ENCODE results near the gene EFCAB6. TPM values are rescaled to one million over a fixed set of nuclear protein-coding genes. Genes with fewer than 3 reads are reported as not detected.

EFCAB6 gene
- total RNA-seq, 1 donor from 2014 or later: 1.5 TPM

DNA sequence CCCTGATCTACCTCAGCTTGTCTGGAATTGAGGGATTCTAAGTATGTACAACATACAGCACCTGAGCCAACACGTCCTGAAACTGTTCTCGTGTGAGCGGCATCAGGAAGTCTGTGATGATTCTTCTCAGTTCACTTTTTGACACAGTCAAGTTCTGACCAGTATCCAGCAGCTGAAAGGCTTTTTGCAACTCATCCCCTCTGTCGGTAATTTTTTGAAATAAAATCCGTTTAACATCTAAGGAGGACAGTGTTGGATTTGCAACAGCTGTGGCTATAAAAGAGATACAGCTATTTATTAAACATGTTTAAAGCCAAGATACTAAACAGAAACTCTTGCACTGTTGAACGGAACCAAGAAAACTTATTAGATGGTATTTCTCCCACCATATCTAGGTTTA, 39.3 kb downstream of the EFCAB6 start:
- intact Hi-C loops (cut with micrococcal nuclease): no loop called here
- ATAC-seq: no peak
- no peak for DNase-seq

DNA sequence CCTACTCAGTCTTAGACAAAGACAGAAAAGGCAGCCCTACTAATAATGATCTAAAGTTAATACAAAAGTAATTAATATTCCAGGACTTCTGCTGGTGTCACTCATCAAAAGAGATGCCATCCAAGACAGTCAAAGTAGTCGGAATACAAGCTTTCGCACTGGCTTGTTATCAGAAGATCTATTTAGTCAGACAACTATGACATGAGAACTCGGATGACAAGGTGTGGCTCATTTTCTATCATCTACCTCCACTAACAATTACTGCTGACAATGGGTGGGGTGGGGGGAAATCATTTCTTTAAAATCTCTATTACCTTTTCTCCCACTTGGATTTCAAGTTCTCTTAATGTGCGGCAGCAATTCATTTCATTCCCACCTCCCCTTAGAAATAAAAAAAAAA, 56.7 kb downstream of the EFCAB6 start:
- intact Hi-C loops (cut with micrococcal nuclease): no loop called here
- DNase-seq (no peak), ATAC-seq (no peak)

DNA sequence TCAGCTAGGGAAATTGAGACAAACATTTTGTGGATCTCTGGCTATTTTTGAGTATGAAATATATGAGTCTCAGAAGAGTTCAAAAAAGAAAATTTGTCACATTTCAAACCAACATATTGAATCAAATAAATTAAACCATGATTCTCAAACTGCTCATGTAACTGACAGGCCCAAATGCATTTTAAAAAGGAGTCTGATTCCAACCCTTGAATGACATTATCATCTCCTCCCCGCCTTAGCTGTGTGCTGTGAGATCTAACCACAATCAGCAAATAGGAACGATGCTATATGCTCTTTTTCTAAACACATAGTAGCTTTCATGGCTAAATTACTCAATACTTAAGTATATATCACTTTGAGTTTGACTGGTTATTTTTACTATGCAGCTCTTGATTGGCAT, 57.1 kb downstream of the EFCAB6 start:
- intact Hi-C loops (cut with micrococcal nuclease): no loop called here
- no peak for ATAC-seq
- DNase-seq: no peak

DNA sequence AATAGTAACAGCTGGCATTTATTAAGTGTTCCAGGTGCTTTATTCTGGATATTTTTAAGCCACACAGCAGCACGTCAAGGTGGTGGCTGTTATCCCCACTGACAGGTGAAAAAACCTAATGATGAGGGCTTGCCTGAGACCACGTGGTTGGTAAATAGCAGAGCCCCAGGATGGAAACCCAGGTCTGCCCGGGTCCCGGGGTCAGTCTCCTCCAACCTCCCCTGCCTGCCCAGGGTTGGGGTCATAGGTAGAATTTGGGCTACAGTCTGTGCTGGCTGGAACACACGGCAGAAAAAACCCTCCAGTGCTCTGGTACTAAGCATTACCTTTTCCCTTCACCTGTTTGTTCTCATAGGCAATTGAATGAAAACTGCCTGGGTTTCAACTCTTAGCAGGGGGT, 57.9 kb downstream of the EFCAB6 start:
- intact Hi-C loops (cut with micrococcal nuclease): no loop called here
- DNase-seq (no peak), ATAC-seq (no peak)

DNA sequence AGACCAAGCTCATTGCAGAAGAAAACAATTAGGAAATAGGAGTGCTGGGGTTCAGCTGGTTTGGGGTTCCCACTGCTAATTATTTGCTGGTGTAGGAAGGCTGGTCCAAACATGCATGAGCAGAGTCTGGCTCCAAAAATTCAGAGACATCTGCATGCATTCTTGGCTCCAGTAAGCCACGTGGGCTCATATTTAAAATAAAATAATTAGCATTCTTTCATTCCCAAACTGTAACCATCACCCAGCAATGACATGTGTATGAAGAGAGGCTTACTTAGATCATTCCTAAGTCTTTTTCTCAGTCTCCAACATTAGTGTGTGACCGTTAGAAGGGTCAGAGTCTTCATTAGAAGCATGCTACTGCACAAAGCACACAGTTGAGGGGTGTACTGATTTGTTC, 58.4 kb downstream of the EFCAB6 start:
- ATAC-seq: no peak
- no peak for DNase-seq
- intact Hi-C loops (cut with micrococcal nuclease): no loop called here

DNA sequence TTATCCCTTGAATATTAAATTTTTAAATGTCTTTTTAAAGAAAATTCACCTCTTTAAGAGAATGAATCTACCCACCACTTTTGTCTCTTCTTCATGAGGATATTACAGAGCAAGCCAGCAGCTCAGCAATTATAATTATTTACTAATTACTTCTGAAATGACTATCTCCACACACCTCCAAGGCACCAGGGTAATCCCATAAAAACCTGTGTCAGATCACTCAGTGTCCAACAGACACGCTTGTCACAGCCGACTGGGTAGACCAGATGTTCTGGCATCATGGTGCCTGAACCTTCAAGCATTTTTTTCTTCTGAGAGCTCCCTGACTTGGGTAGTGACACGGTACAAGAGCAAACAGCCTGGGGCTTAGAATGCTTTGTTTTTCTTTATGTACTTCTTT, 61.4 kb downstream of the EFCAB6 start:
- DNase-seq (no peak), ATAC-seq (no peak)
- intact Hi-C loops (cut with micrococcal nuclease): no loop called here

DNA sequence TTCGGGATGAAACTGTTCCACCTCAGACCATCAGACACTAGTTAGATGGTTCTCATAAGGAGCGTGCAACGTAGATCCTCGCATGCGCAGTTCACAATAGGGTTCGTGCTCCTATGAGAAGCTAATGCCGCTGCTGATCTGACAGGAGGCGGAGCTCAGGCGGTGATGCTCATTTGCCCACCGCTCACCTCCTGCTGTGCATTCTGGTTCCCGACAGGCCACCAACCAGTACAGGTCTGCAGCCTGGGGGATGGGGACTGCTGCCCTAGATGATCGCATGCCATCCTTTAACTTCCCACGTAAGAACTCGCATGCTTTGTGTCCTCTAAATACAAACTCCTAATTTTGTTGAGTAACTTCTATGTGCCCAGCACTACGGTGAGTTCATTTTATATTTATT, 62.6 kb downstream of the EFCAB6 start:
- no peak for DNase-seq
- intact Hi-C loops (cut with micrococcal nuclease): no loop called here
- ATAC-seq: no peak

DNA sequence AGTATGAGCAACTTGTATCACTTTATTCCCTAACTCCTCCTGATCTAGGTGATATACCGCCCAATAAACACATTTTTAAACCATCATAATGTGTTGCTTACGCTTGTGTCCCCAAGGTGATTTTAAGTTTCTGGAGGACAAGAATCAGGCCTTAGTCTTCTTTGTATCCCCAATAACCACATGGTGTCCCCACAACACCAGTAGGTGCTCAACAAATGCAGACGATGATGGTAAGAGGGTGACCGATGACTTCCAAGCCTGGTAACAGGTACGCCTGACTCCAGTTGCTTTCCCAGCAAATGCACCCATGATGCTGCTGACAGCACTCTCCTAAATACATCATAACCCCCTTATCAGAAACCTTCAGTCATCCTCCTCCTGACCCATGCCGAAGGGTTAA, 64.2 kb downstream of the EFCAB6 start:
- DNase-seq (no peak), ATAC-seq (no peak)
- intact Hi-C loops (cut with micrococcal nuclease): no loop called here

DNA sequence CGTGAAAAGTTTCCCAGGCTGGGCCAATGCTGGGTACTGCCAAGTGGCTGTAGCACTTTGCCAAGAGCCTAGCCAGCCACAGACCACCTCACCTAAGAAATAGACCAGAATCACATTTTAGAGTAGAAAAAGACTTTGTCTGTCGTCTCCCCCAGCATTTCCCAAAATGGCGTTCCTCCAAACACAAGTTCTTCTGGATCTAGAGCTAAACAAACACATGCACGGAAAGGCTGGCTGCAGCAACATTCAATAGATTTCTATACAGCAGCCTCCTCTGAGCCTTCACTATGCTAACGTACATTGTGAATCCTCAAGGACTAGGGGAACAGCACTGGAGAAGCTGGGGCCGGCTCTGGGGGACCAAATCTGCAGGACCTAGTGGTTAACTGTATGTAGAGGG, 65.0 kb downstream of the EFCAB6 start:
- intact Hi-C loops (cut with micrococcal nuclease): no loop called here
- DNase-seq (no peak), ATAC-seq (no peak)

DNA sequence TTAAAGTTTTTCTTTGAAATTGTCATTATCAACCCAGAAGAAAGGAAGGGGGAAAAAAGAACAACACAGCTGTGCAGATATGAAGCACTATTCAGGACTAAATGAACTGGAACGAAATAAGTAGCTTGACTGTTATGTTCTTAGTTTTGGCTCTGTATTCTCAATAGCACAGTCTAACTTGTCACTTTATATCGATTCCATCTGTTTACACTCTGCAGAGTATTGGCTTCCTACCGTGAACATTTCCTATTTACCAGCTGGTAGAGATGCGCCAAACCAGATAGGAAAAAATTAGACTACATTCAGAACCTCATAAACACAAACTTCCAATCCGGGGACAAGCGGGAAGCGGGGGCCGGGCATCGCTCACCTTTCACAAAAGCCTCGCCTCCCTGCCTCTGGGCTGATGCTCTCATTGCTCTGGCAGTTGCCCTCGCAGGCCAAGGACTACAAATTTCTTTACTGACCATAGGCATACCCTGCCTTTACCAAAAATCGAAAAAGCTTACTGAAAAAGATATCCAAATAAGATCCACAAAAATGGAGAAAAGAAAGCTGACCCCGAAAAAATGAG, 66.2 kb downstream of the EFCAB6 start:
- ATAC-seq: peak; percentile 60
- intact Hi-C loops (cut with micrococcal nuclease): no loop called here
- no peak for DNase-seq

DNA sequence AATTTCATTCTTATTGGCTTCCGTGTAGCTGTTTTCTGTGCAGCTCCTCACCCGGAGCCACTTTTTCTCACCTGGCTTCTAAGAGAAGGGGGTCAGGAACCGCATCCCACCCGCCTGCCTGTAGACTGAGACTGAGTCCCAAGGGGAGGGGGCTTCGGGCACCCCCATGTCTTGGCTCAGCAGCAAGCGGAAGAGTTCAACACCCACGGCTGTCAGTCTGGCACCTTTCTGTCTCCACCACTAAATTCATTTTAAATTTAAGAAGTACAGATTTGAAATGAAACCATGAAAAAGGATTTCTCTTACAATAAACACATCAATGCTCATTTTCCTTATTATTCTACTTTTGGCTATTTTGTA, 66.7 kb downstream of the EFCAB6 start:
- DNase-seq (no peak), ATAC-seq (no peak)
- intact Hi-C loops (cut with micrococcal nuclease): no loop called here

DNA sequence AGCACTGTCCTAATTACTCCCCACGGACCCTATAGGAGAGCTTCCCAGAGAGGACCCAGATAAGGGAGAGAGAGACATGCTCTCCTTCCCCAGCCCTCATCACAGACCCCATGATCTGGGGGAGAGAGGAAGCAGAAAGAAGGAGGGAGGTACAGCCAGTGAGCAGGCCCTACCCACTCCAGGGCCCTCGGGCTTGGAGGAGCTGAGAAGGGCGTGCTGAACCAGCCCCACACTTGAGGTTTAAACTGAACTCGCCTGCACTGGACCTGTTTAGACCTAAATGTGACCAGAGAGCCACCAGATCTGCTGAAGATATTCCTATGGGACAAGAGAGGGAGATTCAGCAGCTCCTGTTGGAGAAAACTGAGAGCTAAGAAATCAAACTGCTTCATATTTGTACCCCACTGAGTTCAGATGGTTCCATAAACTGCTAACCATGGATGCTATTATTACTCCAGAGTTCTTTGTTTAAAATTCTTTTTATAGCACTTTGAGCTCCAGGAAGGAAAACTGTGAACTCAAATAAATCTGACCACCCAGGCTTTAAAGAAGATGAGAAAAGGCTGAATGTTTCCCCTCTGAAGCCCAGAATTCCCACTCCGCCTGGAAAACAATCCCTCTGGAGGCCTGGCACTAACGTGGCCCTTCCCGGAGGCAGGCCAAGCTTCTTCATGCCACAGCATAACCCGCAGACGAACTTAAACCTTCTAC, 67.2 kb downstream of the EFCAB6 start:
- ATAC-seq (no peak), DNase-seq (no peak)
- intact Hi-C loops (cut with micrococcal nuclease): no loop called here

DNA sequence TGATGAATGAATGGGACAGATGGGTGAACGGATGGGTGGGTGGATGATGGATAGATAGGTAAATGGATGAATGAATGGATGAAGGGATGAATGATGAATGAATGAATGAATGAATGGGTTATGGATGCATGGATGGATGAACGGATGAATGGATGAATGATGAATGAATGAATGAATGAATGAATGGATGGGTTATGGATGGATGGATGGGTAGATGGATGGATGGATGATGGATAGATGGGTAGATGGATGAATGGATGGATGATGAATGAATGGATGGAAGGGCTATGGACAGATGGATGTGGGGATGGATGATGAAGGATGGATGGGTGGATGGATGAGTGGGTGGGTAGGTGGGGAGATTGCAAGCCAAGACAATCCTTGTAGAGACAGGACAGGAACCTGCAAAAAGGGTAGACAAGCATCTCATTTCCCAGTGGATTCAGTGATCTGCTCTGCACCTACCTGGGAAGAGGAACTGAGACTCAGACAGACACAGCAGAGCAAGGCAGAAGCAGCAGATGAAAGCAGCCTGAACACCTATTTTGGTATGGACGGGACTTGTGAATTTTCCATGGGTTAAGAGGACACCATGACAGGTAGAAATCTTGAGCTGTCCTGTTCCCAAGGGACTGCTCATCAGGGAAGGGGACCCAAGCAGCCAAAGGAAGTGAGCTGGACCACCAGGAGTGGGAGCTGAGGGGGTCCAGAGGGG, 68.0 kb downstream of the EFCAB6 start:
- intact Hi-C loops (cut with micrococcal nuclease): no loop called here
- ATAC-seq (no peak), DNase-seq (no peak)

DNA sequence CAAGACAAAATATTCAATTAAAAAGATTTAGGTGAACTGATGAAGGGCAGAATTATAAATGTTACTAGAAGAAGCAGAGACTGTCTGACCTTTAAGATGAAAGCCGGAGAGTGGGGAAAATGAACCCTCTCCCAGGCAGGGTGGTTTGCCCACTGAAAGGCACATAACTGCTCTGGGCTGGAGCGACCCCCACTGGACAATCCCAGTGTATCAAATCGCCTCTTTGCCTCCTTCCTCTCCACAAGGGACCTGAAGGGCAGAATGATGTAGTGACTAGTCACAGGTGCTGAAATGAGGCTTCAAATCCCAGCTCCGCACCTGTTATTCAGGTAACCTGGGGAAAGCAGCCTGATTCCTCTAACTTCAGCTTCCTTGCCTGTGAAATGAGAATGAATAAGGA, 69.0 kb downstream of the EFCAB6 start:
- no peak for ATAC-seq
- DNase-seq: no peak
- intact Hi-C loops (cut with micrococcal nuclease): no loop called here

DNA sequence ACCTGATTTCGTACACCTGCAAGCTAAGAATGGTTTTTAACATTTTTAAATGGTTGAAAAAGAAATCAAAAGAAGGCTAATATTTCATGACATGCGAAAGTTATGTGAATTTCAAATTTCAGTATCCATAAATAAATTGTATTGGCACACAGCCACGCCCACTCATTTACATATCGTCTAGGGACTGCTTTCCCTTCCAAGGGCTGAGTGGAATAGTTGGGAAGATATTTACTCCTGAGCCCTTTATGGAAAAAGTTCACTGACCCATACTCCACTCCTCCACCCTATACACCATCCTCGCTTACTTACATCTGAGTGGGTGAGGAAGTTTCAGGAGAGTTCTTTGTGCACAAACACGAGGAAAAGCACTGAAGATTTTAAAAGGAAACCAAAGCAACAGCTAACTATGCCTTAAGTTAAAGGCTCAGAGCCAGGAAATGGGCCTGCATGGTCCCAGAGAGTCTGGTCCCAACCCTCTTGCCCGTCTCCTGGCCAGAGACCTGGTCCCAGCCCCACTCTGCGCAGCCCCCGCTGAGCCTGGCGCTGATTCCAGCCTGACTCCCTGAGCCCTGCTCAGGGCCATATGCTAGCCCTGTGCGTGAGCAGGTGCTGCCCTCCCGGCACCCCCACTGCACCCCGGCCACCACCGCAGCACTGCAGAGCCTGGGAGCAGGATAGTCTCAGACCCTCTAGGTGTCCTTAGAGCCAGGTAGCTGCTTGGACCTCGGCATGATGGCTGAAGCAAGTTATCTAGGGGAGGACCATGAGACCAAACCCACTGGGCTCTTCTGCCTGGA, 69.8 kb downstream of the EFCAB6 start:
- DNase-seq: no peak
- ATAC-seq: no peak
- intact Hi-C loops (cut with micrococcal nuclease): no loop called here

DNA sequence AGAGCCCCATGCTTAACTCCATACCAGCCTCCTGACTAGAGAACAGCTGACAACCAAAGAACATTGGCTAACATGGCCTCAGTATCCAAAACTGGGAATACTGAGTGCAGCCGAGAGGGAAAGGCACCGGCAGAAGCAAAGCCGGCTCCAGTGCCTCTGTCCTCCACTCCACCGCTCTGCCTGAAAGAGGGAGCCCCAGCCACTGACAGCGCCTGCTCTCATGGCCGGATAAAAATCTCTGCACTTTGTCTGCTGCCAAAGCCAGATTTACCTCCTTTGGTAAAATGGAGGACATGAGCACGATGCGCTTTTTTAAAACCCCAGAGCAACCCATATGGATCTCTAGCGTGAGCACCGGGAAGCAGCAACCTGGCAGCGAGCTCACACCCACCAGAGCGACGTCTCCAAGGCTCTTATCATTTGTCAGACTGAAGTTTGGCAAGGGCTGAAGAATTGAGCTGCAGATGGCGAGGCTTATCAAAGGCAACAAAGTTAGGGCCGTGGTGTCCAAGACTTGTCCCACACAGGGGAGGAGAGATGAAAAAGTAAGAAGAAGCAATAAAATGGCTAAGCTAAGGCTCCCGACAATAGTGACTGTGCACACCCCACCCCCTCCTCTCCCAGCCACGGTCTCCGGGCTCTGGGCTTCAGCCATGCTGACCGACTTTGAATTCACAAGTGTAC, 71.4 kb downstream of the EFCAB6 start:
- DNase-seq (no peak), ATAC-seq (peak; percentile 80)
- intact Hi-C loops (cut with micrococcal nuclease): no loop called here

DNA sequence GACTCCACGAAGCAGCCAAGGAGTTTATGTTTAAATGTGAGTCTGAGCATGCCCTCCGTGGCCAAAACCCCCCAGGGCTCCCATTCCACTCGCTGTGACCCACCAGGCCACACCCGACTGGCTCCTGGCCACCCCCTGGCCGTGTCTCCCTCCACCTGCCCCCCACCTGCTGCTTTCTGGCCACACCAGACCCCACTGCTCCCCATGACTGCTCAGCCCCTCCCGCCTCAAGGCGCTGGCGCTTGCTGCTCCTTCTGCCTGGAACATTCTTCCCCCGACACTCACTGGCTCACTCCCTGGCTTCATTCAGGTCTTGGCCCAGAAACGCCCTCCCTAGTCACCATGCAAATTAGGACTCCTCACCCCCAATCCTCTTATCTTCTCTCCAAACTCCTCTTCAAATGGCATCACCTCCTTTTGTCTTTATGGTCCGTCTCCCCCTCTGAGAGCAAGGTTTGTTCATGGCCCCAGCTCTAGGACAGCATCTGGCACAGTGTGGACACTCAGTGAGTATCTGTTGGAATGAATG, 72.2 kb downstream of the EFCAB6 start:
- DNase-seq (no peak), ATAC-seq (peak; percentile 31)
- intact Hi-C loops (cut with micrococcal nuclease): no loop called here

DNA sequence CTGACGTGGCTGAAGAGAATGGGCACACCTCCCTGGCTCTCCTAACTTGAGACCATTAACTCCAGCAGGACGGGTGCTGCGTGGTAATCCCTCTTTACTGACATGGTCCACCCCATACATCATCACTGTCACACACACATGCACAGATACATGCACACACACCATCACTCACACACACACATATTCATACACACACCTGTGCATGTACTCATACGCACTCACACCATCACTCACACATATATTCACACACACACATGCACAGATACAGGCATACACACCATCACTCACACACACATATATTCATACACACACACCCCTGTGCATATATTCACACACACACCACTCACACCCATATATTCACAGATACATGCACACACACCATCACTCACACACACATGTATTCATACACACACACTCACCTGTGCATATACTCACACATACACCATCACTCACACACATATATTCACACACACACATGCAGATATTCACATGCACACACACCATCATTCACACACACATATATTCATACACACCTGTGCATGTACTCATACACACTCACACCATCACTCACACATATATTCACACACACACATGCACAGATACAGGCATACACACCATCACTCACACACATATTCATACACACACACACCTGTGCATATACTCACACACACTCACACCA, 74.8 kb downstream of the EFCAB6 start:
- DNase-seq (no peak), ATAC-seq (no peak)
- intact Hi-C loops (cut with micrococcal nuclease): no loop called here

DNA sequence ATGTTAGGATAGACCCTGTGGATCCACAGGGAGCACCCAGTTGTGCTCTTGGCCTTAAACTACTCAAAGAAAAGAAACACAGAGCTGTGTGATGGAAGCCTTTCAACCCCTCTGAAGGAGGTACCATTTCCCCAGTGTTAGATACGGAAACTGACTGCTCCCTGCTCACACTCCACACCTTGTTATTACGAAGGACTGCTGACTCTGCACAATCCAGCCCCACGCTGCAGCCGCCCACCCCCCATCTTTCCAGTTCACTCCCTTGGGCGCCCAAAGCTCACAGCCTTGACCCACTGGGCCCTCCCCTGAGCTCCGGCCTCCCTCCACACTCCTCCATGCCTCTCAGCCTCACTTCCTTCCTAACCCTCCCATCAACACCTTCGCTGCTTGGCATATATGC, 75.5 kb downstream of the EFCAB6 start:
- no peak for ATAC-seq
- no peak for DNase-seq
- intact Hi-C loops (cut with micrococcal nuclease): no loop called here

All from left ventricle myocardium superior (tissue), 1 donor.